ENCODE measurements around the gene SRRM5.
"Not testable (repeated sequence)": the region's sequence is repeated elsewhere in the genome, so short reads cannot be mapped to it uniquely, and the experiment has no call there.

DNA sequence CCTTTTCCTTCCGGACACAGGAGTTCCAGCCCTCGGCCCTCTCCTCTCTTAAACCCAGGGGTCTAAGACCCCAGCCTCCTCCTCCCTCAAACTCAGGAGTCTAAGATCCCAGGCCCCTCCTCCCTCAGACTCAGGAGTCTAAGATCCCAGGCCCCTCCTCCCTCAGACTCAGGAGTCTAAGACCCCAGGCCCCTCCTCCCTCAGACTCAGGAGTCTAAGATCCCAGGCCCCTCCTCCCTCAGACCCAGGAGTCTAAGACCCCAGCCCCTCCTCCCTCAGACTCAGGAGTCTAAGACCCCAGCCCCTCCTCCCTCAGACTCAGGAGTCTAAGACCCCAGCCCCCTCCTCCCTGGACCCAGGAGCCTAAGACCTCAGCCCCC is 23.7 kb downstream of the SRRM5 start:
- TF ChIP-seq, protein P1, sequence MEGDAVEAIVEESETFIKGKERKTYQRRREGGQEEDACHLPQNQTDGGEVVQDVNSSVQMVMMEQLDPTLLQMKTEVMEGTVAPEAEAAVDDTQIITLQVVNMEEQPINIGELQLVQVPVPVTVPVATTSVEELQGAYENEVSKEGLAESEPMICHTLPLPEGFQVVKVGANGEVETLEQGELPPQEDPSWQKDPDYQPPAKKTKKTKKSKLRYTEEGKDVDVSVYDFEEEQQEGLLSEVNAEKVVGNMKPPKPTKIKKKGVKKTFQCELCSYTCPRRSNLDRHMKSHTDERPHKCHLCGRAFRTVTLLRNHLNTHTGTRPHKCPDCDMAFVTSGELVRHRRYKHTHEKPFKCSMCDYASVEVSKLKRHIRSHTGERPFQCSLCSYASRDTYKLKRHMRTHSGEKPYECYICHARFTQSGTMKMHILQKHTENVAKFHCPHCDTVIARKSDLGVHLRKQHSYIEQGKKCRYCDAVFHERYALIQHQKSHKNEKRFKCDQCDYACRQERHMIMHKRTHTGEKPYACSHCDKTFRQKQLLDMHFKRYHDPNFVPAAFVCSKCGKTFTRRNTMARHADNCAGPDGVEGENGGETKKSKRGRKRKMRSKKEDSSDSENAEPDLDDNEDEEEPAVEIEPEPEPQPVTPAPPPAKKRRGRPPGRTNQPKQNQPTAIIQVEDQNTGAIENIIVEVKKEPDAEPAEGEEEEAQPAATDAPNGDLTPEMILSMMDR (IDR thresholded peaks at IDR 0.05): not testable (repeated sequence)
- not testable (repeated sequence) for TF ChIP-seq POLR2AphosphoS5 (IDR thresholded peaks at IDR 0.05; ENCODE audit: insufficient read depth in 1 of 2, low read depth in 1 of 2)

Measured in vagina (tissue), 2 donors.